ENCODE measurements around the gene WBP2. TPM values are rescaled to one million over a fixed set of nuclear protein-coding genes. Genes with fewer than 3 reads are reported as not detected.

Gene WBP2
- total RNA-seq, 2 experiments from 2014 or later: 29.9 to 117 TPM

DNA sequence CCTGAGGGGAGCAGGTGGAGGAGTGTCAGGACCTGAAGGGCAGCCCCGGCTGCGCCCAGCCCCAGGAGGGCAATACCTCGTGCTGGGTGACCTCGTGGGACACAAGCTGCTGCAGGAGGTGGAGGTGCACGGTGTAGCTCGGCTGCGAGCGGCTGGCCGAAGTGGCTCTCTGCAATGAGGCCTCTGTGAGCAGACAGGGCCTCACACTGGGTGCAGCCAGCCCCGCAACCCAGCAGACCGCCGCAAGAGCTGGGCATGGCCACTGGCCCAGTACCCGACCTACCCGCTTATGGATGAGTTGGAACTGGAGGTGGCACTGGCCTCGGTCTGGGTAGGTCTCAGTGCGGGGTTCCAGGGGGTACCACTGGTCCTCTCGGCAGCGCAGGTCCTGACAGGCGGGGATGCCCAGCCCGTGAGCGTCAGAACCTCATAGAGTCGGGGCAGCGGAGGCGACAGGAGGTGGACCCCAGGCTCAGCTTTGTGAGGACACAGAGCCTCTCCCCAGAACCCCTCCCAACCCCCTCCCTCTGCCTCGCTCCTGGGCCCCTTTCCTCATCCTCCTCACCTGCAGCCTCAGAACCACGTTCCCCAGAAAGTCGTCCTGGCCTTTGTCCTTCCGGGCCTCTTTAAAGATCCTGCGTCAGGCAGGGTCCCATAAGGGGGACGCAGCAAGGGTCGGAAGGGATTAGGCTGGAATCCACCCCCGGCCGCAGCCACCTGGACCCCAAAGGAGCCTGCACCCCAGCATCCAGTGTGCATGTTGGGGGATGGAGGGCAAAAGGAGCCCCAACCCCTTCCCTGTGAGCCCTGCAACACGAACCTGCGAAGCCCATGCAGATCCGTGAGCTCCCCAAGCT, 15.0 kb downstream of the WBP2 start:
- Histone ChIP-seq H2AFZ (ENCODE audit: low read length) (no peak overlapping the region), H3K4me2 (ENCODE audit: low read length) (no peak overlapping the region), H3K27ac (ENCODE audit: low read depth, low read length, poor library complexity, severe bottlenecking) (no peak overlapping the region), H3K4me3 (ENCODE audit: low read depth, low read length, poor library complexity, severe bottlenecking) (no peak overlapping the region), H4K20me1 (ENCODE audit: insufficient read depth, low read length) (no peaks in the 10 kb centered on the region), H3K9me2 (ENCODE audit: insufficient read depth, low read length) (no peaks in the 10 kb centered on the region), H3K4me1 (ENCODE audit: insufficient read depth, low read length, poor library complexity, severe bottlenecking) (peaks cover 18% of the 10 kb centered on the region), H3K9me3 (ENCODE audit: low read length) (no peaks in the 10 kb centered on the region), H3K79me2 (ENCODE audit: insufficient read depth, low read depth, low read length) (no peaks in the 10 kb centered on the region), H3K36me3 (ENCODE audit: insufficient read depth, low read length) (no peaks in the 10 kb centered on the region)
- intact Hi-C loops (cut with micrococcal nuclease; ENCODE audit: unreplicated experiment): no loop called here
- POLR2A ChIA-PET: interaction anchor here (0.6 kb wide), 1 partner anchor 133 kb away, joined by 3 read pairs; no protein-coding TSS in a partner anchor
- TF ChIP-seq, protein P1, sequence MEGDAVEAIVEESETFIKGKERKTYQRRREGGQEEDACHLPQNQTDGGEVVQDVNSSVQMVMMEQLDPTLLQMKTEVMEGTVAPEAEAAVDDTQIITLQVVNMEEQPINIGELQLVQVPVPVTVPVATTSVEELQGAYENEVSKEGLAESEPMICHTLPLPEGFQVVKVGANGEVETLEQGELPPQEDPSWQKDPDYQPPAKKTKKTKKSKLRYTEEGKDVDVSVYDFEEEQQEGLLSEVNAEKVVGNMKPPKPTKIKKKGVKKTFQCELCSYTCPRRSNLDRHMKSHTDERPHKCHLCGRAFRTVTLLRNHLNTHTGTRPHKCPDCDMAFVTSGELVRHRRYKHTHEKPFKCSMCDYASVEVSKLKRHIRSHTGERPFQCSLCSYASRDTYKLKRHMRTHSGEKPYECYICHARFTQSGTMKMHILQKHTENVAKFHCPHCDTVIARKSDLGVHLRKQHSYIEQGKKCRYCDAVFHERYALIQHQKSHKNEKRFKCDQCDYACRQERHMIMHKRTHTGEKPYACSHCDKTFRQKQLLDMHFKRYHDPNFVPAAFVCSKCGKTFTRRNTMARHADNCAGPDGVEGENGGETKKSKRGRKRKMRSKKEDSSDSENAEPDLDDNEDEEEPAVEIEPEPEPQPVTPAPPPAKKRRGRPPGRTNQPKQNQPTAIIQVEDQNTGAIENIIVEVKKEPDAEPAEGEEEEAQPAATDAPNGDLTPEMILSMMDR (conservative IDR thresholded peaks at IDR 0.05; ENCODE audit: low read length): no peak
- no peak for TF ChIP-seq EZH2phosphoT487 (IDR thresholded peaks at IDR 0.05; ENCODE audit: borderline replicate concordance, low read depth, low read length)
- no TSS peak for BruUV-seq (replicated peaks)
- CTCF ChIA-PET (ENCODE audit: unreplicated experiment): interaction anchor here (0.9 kb wide), 1 partner anchor 14 kb away, joined by 3 read pairs; the partner anchor contains the start of gene WBP2
- DNase-seq (ENCODE audit: low spot score): no peak

DNA sequence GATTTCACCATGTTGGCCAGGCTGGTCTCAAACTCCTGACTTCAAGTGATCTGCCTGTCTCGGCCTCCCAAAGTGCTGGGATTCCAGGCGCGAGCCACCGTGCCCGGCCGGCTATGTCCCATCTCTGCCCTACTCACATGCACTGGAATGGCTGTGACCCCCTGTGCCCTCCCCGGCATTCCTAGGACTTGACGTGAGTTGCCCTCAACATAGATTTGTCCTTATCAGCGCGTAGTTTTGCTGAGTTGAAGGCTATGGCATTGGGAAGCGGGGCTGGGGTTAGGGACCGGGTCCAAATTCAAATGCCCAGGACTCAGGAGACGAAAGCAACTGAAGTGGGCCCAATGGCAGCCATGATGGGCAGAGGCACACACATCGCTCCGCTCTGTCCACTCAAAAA, 16.7 kb downstream of the WBP2 start:
- no peak for DNase-seq (ENCODE audit: low spot score)
- peaks cover 4% of the 10 kb centered on the region for H3K4me1 ChIP-seq (ENCODE audit: insufficient read depth, low read length, poor library complexity, severe bottlenecking)
- H3K9me2 ChIP-seq (ENCODE audit: insufficient read depth, low read length): no peaks in the 10 kb centered on the region
- ChIA-PET POLR2A (interaction anchor here (0.7 to 1.0 kb wide), 2 partner anchors 59 to 85 kb away, joined by 3 to 4 read pairs; no protein-coding TSS in a partner anchor), CTCF (ENCODE audit: unreplicated experiment) (interaction anchor here (0.7 kb wide), 1 partner anchor 25 kb away, joined by 4 read pairs; no protein-coding TSS in a partner anchor)
- H3K4me3 ChIP-seq (ENCODE audit: low read depth, low read length, poor library complexity, severe bottlenecking): no peak overlapping the region
- TF ChIP-seq, protein P1 (conservative IDR thresholded peaks at IDR 0.05; ENCODE audit: low read length): no peak
- no peak for TF ChIP-seq EZH2phosphoT487 (IDR thresholded peaks at IDR 0.05; ENCODE audit: borderline replicate concordance, low read depth, low read length)
- no peak overlapping the region for H2AFZ ChIP-seq (ENCODE audit: low read length)
- H3K79me2 ChIP-seq (ENCODE audit: insufficient read depth, low read depth, low read length): no peaks in the 10 kb centered on the region
- no peaks in the 10 kb centered on the region for H3K36me3 ChIP-seq (ENCODE audit: insufficient read depth, low read length)
- no peak overlapping the region for H3K27ac ChIP-seq (ENCODE audit: low read depth, low read length, poor library complexity, severe bottlenecking)
- no TSS peak for BruUV-seq (replicated peaks)
- no peaks in the 10 kb centered on the region for H3K9me3 ChIP-seq (ENCODE audit: low read length)
- H3K4me2 ChIP-seq (ENCODE audit: low read length): no peak overlapping the region
- intact Hi-C loops (cut with micrococcal nuclease; ENCODE audit: unreplicated experiment): no loop called here
- H4K20me1 ChIP-seq (ENCODE audit: insufficient read depth, low read length): no peaks in the 10 kb centered on the region

DNA sequence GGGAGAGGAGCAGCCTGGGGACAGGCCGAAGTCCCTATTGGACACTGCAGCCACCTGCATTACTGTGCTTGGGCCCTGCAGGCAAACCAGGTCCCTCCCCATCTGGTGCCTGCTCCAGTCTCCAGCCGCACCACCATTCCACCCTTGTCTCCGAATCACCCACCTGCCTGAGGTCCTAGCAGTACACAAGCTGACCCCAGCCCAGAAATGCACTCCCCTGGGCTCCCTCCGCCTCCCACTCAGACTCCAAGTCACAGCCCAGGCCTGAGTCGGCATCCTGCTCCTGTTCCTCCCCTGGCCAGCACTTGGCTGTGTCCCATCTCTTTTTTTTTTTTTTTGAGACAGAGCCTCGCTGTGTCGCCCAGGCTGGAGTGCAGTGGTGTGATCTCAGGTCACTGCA, 17.2 kb downstream of the WBP2 start:
- Histone ChIP-seq H2AFZ (ENCODE audit: low read length) (no peak overlapping the region), H3K36me3 (ENCODE audit: insufficient read depth, low read length) (no peaks in the 10 kb centered on the region), H3K4me1 (ENCODE audit: insufficient read depth, low read length, poor library complexity, severe bottlenecking) (peaks cover 6% of the 10 kb centered on the region), H4K20me1 (ENCODE audit: insufficient read depth, low read length) (no peaks in the 10 kb centered on the region), H3K4me3 (ENCODE audit: low read depth, low read length, poor library complexity, severe bottlenecking) (no peak overlapping the region), H3K9me3 (ENCODE audit: low read length) (no peaks in the 10 kb centered on the region), H3K79me2 (ENCODE audit: insufficient read depth, low read depth, low read length) (no peaks in the 10 kb centered on the region), H3K9me2 (ENCODE audit: insufficient read depth, low read length) (no peaks in the 10 kb centered on the region), H3K4me2 (ENCODE audit: low read length) (no peak overlapping the region), H3K27ac (ENCODE audit: low read depth, low read length, poor library complexity, severe bottlenecking) (no peak overlapping the region)
- ChIA-PET POLR2A (interaction anchor here (0.7 kb wide), 1 partner anchor 84 kb away, joined by 3 read pairs; no protein-coding TSS in a partner anchor), CTCF (ENCODE audit: unreplicated experiment) (interaction anchor here (0.7 kb wide), 1 partner anchor 25 kb away, joined by 4 read pairs; no protein-coding TSS in a partner anchor)
- no peak for DNase-seq (ENCODE audit: low spot score)
- TF ChIP-seq EZH2phosphoT487 (IDR thresholded peaks at IDR 0.05; ENCODE audit: borderline replicate concordance, low read depth, low read length): no peak
- intact Hi-C loops (cut with micrococcal nuclease; ENCODE audit: unreplicated experiment): no loop called here
- BruUV-seq (replicated peaks): no TSS peak

All from OCI-LY7 (cell line).